Articular chondrocyte of knee joint (primary cell): ENCODE measurements around the gene SLC6A18. TPM values are rescaled to one million over a fixed set of nuclear protein-coding genes. Genes with fewer than 3 reads are reported as not detected.

Source experiments
- total RNA-seq: library from RNA; depleted of rRNA; stranded (reverse); fragments of >200 nt; gene quantifications from 2 replicates; pipeline ENCODE4 v1.2.3, GENCODE V29; 2012

SLC6A18 gene
- total RNA-seq: not detected in 2 replicates

GRCh38 chr5:1225081-1225480 lies at the start of gene SLC6A18:
Gene SLC6A18, plus strand, starts transcription at chr5:1225381. Its CDS starts 97 bp downstream, at chr5:1225478.

GRCh38 chr5:1201327-1202025 lies 23.7 kb upstream of the SLC6A18 start, which contains the start of gene SLC6A19:
Gene SLC6A19, plus strand, starts transcription at chr5:1201595. Its CDS starts 56 bp downstream, at chr5:1201651.

GRCh38 chr5:1294835-1295649 lies 69.9 kb downstream of the SLC6A18 start, which contains the start of gene TERT:
Gene TERT, minus strand, starts transcription at chr5:1295068. Its CDS starts 79 bp downstream, at chr5:1294989.

Other genes with a start within 250 kb of the SLC6A18 start
- gene NKD2, start 216.6 kb upstream of the SLC6A18 start, total RNA-seq: not detected in 2 replicates
- gene SLC12A7, start 113.3 kb upstream of the SLC6A18 start, total RNA-seq: 12.3 and 12.7 TPM in 2 replicates
- not detected in 2 replicates for gene SLC6A19, start 23.8 kb upstream of the SLC6A18 start, total RNA-seq
- gene TERT, start 69.7 kb downstream of the SLC6A18 start, total RNA-seq: not detected in 2 replicates
- 155 and 167 TPM in 2 replicates for gene CLPTM1L, start 119.7 kb downstream of the SLC6A18 start, total RNA-seq
- 0.11 and 0.13 TPM in 2 replicates for gene SLC6A3, start 220.1 kb downstream of the SLC6A18 start, total RNA-seq